Measurements from ENCODE around the gene FRMD4A.

GRCh38 chr10:13957856-13958255 lies 372.9 kb downstream of the FRMD4A start:
- TF ChIP-seq CTCF (IDR thresholded peaks at IDR 0.05) (no peak), POLR2A (IDR thresholded peaks at IDR 0.05) (no peak)

Data from testis (tissue), 2 donors.